Panc1 (cell line): ENCODE measurements around the gene TNS4.

ENCODE experiments used
- CTCF ChIP-seq: fragments of 450-650 bp; IDR thresholded peaks from 2 replicates; pipeline ENCODE4 v1.5.1; 2017; ENCODE audit warnings: mild to moderate bottlenecking
- REST ChIP-seq, 2 experiments: IDR thresholded peaks; 2 replicates each; pipeline ENCODE4 v1.6.1; 2011 to 2012; ENCODE audit warnings: low read depth in 2 of 2, control low read depth in 1 of 2, low read length in 1 of 2, mild to moderate bottlenecking in 1 of 2, moderate library complexity in 1 of 2; ENCODE audit not compliant: insufficient read depth in 1 of 2

GRCh38 chr17:40462343-40463121, 38.9 kb downstream of the TNS4 start:
- no peak for TF ChIP-seq CTCF
- TF ChIP-seq REST (IDR thresholded peaks at IDR 0.05; ENCODE audit: insufficient read depth in 1 of 2, low read depth in 2 of 2, low read length in 1 of 2) = no peak
